OCI-LY1 (cell line): Measurements from ENCODE around the gene RREB1.

Experiments
- H2AFZ ChIP-seq: fragments of 200-600 bp; sonication (generic), shearing (Covaris generic); 2 replicates; pipeline ENCODE4 v1.6.0; 2014; ENCODE audit warnings: antibody characterized with exemption, mild to moderate bottlenecking, low read length
- H3F3A ChIP-seq: fragments of 200-600 bp; sonication (generic), shearing (Covaris generic); 2 replicates; pipeline ENCODE4 v1.6.0; 2014; ENCODE audit warnings: mild to moderate bottlenecking, antibody characterized with exemption, low read length, moderate library complexity; ENCODE audit not compliant: insufficient read depth
- H3K27ac ChIP-seq: fragments of 200-600 bp; sonication (generic); 2 replicates; pipeline ENCODE4 v1.5.1; 2014; ENCODE audit warnings: low read length, mixed run types, mild to moderate bottlenecking, low read depth; ENCODE audit not compliant: poor library complexity, severe bottlenecking
- H3K27me3 ChIP-seq: fragments of 200-600 bp; sonication (generic); 2 replicates; pipeline ENCODE4 v1.6.0; 2014; ENCODE audit warnings: antibody characterized with exemption, mild to moderate bottlenecking, low read length, moderate library complexity; ENCODE audit not compliant: insufficient read depth
- H3K36me3 ChIP-seq: fragments of 200-600 bp; sonication (generic); 2 replicates; pipeline ENCODE4 v1.6.1; 2014; ENCODE audit warnings: mild to moderate bottlenecking, antibody characterized with exemption, low read length, moderate library complexity, mixed read lengths; ENCODE audit not compliant: insufficient read depth
- H3K4me1 ChIP-seq: fragments of 200-600 bp; sonication (generic); 2 replicates; pipeline ENCODE4 v1.5.1; 2014; ENCODE audit warnings: mild to moderate bottlenecking, low read length, moderate library complexity; ENCODE audit not compliant: insufficient read depth, severe bottlenecking
- H3K4me2 ChIP-seq: fragments of 200-600 bp; sonication (generic), shearing (Covaris generic); 2 replicates; pipeline ENCODE4 v1.6.1; 2014; ENCODE audit warnings: low read length
- H3K4me3 ChIP-seq: fragments of 200-600 bp; sonication (generic); 2 replicates; pipeline ENCODE4 v1.5.1; 2014; ENCODE audit warnings: low read length, low read depth, mild to moderate bottlenecking, mixed read lengths; ENCODE audit not compliant: poor library complexity, severe bottlenecking
- H3K79me2 ChIP-seq: fragments of 200-600 bp; shearing (Covaris generic); 2 replicates; pipeline ENCODE4 v1.6.1; 2016; ENCODE audit warnings: mixed run types, low read length, mixed read lengths; ENCODE audit not compliant: insufficient read depth
- H3K9ac ChIP-seq: fragments of 200-600 bp; sonication (generic), shearing (Covaris generic); 2 replicates; pipeline ENCODE4 v1.6.1; 2014; ENCODE audit warnings: mild to moderate bottlenecking, low read length, mixed read lengths
- H3K9me2 ChIP-seq: fragments of 200-600 bp; sonication (generic), shearing (Covaris generic); 2 replicates; pipeline ENCODE4 v1.6.1; 2014; ENCODE audit warnings: low read depth, mild to moderate bottlenecking, low read length, mixed read lengths
- H3K9me3 ChIP-seq: fragments of 200-600 bp; shearing (Covaris generic); 2 replicates; pipeline ENCODE4 v1.6.1; 2014; ENCODE audit warnings: low read length, mixed read lengths
- H4K20me1 ChIP-seq: fragments of 200-600 bp; sonication (generic), shearing (Covaris generic); 2 replicates; pipeline ENCODE4 v1.6.0; 2016; ENCODE audit warnings: mild to moderate bottlenecking, low read length; ENCODE audit not compliant: insufficient read depth
- EZH2 ChIP-seq: fragments of 200-600 bp; sonication (generic), shearing (Covaris generic); IDR thresholded peaks from 2 replicates; pipeline ENCODE4 v1.8.0; 2017; ENCODE audit warnings: borderline replicate concordance, mixed run types, mild to moderate bottlenecking, antibody characterized with exemption, low read length, moderate library complexity, mixed read lengths
- TF ChIP-seq, protein P1 (sequence below): fragments of 200-600 bp; sonication (generic), shearing (Covaris generic); IDR thresholded peaks from 2 replicates; pipeline ENCODE4 v1.5.1; 2017; ENCODE audit warnings: mild to moderate bottlenecking, antibody characterized with exemption, low read length, moderate library complexity, mixed read lengths

The RREB1 gene

DNA sequence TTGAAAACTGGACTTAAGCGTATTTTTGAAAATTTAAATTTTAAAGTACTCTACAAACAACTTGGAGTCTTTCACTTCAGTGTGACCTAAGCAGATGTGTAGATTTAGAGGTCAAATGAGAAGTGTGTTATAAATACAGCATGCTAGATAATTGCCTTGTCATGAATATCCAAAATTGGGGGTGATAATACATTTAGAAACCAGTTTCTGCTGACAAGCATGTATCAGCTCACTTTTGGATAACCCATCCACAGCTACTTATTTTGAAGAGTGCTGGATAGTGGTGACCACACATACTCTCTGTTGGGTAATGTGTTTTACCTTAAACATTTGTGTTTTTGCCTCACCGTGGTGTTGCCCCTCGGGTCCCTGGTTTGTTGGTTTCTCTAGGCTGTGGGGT is 14.9 kb downstream of the RREB1 start:
- Histone ChIP-seq H3K27me3 (no peaks in the 10 kb centered on the region), H3K27ac (no peak overlapping the region), H3K4me2 (no peak overlapping the region), H3K9me2 (no peaks in the 10 kb centered on the region), H3K36me3 (peaks cover 13% of the 10 kb centered on the region), H3K79me2 (peaks cover 15% of the 10 kb centered on the region), H3K9me3 (no peaks in the 10 kb centered on the region), H2AFZ (no peak overlapping the region), H3K4me1 (peaks cover 1% of the 10 kb centered on the region), H3K9ac (no peak overlapping the region), H3F3A (no peaks in the 10 kb centered on the region), H3K4me3 (no peak overlapping the region), H4K20me1 (no peaks in the 10 kb centered on the region)
- no peak for TF ChIP-seq EZH2
- TF ChIP-seq, protein P1, sequence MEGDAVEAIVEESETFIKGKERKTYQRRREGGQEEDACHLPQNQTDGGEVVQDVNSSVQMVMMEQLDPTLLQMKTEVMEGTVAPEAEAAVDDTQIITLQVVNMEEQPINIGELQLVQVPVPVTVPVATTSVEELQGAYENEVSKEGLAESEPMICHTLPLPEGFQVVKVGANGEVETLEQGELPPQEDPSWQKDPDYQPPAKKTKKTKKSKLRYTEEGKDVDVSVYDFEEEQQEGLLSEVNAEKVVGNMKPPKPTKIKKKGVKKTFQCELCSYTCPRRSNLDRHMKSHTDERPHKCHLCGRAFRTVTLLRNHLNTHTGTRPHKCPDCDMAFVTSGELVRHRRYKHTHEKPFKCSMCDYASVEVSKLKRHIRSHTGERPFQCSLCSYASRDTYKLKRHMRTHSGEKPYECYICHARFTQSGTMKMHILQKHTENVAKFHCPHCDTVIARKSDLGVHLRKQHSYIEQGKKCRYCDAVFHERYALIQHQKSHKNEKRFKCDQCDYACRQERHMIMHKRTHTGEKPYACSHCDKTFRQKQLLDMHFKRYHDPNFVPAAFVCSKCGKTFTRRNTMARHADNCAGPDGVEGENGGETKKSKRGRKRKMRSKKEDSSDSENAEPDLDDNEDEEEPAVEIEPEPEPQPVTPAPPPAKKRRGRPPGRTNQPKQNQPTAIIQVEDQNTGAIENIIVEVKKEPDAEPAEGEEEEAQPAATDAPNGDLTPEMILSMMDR = no peak

DNA sequence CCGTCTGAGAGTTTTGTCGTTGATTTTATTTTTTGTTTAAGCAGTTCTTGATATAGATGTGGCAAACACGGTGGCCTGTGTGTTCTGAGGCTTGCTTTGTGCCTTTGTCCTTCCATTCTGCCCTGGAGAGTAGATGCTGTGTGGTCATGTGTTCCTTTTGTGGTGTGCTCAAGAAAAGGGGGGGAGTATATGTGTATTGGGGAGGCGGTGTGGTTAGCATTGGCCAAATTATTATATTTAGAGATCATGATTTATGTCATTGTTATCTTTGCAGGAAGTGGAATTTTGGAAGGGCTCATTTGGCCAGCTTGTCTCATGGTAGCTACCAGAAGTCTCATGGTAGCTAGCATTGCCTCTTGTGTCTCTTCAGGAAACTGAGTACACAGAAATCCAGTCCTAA is 16.4 kb downstream of the RREB1 start:
- TF ChIP-seq, protein P1 = no peak
- TF ChIP-seq EZH2 = no peak
- no peak overlapping the region for H2AFZ ChIP-seq
- no peak overlapping the region for H3K9ac ChIP-seq
- H3K4me1 ChIP-seq = peaks cover 15% of the 10 kb centered on the region
- H3K79me2 ChIP-seq = peaks cover 10% of the 10 kb centered on the region; the same call in 1 of the 2 replicates
- no peak overlapping the region for H3K4me3 ChIP-seq
- peaks cover 13% of the 10 kb centered on the region for H3K36me3 ChIP-seq
- H3K27me3 ChIP-seq = no peaks in the 10 kb centered on the region
- H3F3A ChIP-seq = no peaks in the 10 kb centered on the region
- no peaks in the 10 kb centered on the region for H3K9me2 ChIP-seq
- no peak overlapping the region for H3K4me2 ChIP-seq
- H3K27ac ChIP-seq = no peak overlapping the region
- no peaks in the 10 kb centered on the region for H4K20me1 ChIP-seq
- no peaks in the 10 kb centered on the region for H3K9me3 ChIP-seq

DNA sequence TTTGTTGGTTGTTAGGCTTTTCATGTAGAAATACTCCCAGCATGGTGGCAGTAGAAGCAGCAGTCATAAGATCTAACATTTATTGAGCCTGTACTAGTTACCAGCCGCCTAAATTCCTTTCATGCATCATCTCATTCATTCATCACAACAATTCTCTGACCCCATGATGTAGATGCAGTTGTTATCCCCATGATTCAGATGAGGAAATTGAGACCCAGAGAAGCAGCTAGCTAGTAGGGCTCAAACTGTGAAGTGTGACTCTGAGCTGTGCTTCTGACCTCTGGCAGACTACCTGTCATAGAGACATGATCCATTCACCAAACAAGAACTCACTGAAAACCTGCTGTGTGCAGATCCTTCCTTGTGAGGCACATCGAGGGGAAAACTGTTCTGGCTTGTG is 16.9 kb downstream of the RREB1 start:
- H3F3A ChIP-seq = no peaks in the 10 kb centered on the region
- no peak overlapping the region for H3K27ac ChIP-seq
- H3K79me2 ChIP-seq = peaks cover 6% of the 10 kb centered on the region; the same call in 1 of the 2 replicates
- no peak overlapping the region for H3K4me3 ChIP-seq
- no peak overlapping the region for H2AFZ ChIP-seq
- TF ChIP-seq EZH2 = no peak
- TF ChIP-seq, protein P1 = no peak
- no peak overlapping the region for H3K9ac ChIP-seq
- H3K9me3 ChIP-seq = no peaks in the 10 kb centered on the region
- H3K9me2 ChIP-seq = no peaks in the 10 kb centered on the region
- no peak overlapping the region for H3K4me2 ChIP-seq
- H3K36me3 ChIP-seq = peaks cover 13% of the 10 kb centered on the region
- peaks cover 21% of the 10 kb centered on the region for H3K4me1 ChIP-seq
- H3K27me3 ChIP-seq = no peaks in the 10 kb centered on the region
- H4K20me1 ChIP-seq = no peaks in the 10 kb centered on the region
